Fibroblast of skin of left biceps (primary cell): Measurements from ENCODE around the gene TKTL1.
"Not testable (repeated sequence)": the region's sequence is repeated elsewhere in the genome, so short reads cannot be mapped to it uniquely, and the experiment has no call there.

Source experiments
- DNase-seq, 2 experiments: peaks; one replicate each; pipeline ENCODE4 v3.0.0-alpha.2; 2013; ENCODE audit warnings: low read depth in 2 of 2

TKTL1 gene

DNA sequence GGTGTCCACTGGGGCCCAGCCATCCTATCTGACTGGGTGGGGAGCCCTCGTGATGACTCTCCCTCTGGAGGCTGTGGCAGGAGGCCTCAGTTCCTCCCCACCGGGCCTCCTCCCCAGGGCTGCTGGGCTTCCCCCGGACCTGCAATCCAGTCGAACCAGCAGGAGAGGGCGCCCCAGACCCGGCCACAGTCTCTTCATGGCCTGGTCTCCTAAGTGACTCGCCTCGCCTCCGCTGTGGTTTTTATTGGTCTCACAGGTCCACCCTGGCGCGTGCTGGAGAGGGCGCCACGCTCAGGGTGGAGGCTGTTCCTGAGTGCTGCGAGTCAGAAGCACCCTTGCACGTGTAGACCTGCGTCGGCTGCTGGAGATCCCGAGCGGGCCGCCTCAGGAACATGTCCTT lies 48.0 kb downstream of the TKTL1 start:
- not testable (repeated sequence) for DNase-seq

DNA sequence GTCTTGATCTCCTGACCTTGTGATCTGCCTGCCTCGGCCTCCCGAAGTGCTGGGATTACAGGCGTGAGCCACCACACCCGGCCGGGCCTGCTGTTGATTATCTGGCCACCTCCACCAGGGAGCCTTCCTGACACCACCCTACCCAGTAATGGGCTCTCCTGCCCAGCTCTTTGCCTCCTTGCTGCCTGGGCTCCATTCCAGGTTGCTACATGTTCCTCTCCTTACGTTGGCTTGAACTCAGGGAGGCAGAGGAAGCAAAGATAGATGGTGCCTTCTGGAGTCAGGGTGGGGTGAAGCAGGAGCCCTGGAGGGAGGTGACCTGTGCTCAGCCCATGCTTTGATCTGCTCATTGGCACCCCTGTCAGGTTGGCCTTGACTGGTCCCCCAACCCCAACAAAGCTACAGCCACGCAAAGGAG lies 52.5 kb downstream of the TKTL1 start:
- DNase-seq: no peak

DNA sequence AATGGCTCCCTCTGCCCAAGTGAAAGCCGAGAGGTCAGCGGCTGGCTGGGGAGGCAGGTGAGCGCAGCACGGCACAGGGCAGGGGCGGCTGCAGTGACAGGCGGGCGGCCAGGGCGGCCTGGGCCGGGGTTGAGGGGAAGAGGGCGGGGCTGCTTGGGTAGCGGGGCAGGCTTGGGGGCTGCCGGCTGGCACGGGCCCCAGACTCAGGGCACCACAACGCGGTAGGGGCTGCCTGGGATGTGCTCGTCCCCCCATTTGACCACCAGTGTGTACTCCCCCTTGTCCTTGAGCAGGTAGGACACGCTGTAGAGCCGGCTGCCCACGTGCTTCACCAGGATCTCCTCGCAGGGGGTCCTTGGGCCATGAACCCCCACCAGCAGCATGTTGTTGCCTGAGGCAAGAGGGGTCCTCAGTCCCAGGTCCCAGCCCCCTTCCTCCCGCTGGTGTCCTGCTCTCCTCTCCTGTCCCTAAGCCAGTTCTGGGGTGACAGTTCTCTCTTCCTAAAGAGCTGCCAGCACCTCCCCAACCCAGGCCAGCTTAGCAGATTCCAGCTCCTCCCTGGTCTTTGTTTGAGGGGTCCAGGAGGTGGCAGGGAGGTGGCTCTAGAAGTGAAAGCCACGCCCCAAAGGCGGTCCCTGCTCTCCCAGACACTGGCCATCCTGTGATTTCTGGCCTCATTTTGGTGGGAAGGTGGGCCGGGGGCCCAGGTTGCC lies 53.2 kb downstream of the TKTL1 start:
- no peak for DNase-seq

DNA sequence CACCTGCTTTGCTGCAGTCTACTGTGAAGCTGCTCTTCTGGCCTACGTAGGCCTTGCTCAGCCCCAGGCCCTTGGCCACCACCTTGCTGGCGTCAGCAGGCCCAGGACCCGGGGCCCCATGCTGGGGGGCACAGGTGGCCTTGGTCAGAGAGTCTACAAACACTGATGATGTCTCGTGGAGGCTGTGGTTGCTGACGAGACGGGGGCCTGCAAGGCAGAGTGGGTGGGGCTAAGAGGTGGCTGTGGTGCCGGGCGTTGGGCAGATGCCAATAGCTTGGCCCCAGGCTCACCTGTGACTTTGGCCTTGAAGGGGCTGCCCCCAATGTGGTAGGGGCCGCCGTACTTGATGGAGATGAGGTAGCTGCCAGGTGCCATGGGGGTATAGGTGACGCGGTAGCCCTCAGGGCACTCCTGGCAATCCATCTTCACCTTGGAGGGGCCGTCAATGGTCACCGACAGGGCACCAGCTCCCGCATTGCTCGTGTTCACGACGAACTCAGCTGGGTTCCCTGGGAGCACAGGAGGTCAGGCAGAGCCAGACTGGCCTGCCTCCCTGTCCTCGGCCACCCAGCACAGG lies 53.9 kb downstream of the TKTL1 start:
- DNase-seq: no peak

DNA sequence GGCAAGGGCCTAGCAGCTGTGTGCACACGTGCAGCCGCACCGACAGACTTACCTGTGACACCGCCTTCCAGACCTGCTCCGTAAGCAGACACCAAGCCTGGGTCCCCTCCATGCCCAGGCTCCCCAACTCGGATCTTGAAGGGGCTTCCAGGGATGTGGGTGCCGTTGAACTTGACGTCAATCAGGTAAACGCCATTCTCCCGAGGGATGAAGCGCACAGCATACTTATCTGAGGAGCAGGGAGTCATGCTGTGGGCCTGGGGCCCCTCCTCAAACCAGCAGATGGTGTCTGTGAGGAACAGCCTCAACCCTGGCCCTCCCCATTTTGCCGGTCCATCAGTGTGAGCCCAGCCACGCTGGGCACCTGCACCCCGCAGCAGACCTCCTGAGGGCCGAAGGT lies 54.4 kb downstream of the TKTL1 start:
- no peak for DNase-seq

DNA sequence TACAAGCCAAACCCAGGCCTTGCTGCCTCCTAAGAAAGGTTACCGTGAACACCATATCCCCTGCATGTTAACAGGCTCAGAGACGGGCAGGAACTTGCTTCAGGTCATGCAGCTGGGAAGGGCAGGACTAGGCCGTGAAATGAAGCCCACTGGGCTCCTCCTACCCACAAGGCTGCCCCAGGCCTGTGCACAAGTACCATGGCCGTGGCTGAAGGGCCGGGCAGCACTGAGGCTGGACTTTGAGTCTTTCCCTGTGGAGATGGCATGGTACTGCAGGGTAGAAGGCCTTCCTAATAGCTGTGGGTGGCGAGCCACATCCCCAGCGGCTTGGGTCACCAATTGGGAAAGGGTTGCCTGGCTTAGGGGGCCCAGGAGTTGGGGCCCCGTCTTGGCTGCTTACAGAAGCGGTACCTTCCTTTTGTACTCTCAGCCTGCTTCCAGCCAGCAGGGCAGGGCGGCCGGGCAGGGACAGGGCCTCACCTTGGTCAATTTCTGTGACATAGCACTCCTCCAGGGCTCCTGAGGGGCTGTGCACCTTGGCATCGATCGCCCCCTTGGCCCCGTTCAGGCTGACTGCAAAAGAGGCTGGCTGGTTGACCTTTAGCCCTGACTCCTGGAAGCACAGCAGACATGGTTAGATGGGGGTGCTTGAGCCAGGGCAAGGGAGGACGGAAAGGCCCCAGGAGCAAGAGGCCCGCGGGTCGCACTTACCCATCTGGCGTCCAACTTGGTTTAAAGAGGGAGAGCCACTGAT lies 55.0 kb downstream of the TKTL1 start:
- DNase-seq: no peak

DNA sequence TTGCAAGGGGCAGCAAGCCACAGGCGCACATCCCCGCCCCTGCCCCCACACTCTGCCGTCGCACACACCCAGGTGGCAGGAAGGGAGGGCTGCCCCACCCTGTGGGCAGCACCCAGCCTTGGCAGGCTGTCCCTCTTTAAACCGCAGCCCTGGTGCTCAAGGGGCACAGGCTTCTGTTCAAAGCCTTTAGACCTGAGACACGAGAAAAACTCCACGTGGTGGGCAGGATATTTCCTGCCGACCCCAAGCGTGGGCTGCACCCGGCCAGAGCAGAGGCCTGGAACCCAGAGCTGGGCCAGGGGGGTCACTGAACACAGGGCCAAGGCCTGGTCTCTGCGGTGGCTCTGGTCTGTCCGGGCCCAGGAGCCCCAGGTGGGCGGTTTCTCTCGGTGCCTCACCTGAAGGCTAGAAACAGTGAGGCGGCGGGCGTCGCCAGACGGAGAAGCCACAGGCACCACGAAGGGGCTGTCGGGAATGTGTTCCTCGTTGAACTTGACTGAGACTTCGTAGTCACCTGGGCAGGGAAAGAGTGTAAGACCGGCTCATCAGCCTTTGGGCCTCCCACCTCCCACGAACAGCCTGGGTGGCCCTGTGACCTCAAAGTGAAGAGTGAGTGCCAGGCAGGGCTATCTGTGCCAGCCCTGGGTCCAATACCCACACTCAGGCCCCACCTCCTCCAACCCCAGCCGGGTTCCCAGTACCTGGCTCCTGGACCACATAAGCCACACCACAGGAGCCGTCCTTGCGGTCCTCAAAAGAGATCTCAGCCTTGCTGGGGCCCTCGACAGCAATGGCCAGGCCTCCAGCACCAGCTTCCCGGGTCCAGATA lies 55.8 kb downstream of the TKTL1 start:
- DNase-seq: no peak

DNA sequence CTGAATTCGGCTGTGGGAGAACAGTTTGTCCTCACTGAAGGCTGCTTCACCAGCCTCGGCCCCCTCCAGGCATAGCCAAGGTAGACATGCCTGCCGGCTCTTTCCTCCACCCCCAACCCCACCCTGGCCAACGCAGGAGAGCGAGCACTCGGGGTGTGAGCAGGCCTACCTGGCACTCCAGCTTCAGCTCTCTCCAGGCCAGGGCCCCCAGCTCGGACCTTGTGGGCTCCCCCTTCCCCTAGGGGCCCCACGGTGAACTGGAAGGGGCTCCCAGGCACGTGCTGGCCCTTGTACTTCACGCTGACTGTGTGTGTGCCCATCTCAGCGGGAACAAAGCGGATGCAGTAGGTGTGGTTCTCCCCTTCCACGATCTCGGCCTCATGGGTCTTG lies 56.4 kb downstream of the TKTL1 start:
- DNase-seq: no peak

DNA sequence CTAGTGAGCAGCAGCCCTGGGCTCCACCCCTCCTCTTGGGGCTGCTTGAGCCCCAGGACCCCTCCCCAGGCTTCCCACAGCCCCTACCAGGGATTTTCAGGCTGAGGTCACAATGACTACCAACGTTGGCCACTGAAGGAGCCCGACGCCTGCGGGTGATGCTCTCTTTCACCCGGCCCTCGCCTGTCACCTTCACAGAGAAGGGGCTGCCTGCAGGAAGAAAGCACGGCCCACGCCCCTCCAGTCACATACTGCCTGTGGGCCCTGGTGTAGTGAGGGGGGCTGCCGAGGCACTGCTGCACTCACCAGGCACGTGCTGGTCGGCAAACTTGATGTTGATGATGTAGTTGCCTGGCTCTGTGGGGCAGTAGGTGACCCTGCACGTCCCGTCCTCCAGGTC lies 56.9 kb downstream of the TKTL1 start:
- no peak for DNase-seq

DNA sequence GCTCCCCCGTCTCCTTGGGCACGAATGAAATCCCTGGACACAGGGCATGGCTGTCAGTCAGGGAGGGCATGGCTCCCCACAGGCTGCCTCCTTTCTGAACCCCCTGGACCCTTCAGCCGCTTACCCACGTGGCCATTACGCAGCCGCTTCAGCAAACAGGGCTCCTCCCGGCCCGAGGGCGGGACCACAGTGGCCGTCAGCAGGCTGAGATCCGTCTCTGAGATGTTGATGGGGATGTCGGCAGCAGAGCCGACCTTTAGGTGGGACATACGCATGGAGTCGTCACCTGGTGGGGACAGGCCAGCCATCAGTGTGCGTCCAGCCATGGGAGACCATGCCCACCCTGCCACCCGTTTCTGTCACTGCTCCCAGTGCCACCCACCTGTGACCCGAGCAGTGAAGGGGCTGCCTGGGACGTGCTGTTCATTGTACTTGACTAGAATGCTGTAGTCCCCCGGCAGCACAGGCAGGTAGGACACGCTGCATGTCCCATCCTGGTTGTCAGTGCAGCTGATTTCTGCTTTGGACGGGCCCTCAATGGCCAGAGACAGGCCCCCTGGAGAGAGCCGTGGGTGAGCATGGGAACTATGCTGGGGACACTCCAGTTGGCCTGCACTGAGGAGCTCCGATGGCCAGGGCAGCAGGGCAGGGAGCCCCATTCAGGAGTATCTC lies 57.7 kb downstream of the TKTL1 start:
- no peak for DNase-seq

DNA sequence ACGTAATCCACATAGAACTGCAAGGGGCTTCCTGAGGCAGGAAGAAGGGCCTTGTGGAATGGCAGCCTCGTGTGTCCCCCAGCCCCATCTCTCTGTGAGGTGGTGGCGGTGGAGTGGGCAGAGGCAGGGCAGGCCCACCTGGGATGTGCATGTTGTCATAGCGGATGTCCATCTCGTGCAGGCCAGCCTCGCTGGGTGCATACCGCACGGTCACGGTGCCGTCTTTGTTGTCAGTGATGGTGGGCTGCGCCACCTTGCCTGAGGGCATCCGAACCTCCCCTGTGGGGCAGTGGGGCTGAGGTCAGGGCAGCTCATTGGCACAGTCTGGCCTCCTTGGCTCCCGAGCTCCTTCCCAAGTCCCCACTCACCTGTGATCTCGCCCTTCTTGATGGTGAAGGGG lies 58.4 kb downstream of the TKTL1 start:
- no peak for DNase-seq

DNA sequence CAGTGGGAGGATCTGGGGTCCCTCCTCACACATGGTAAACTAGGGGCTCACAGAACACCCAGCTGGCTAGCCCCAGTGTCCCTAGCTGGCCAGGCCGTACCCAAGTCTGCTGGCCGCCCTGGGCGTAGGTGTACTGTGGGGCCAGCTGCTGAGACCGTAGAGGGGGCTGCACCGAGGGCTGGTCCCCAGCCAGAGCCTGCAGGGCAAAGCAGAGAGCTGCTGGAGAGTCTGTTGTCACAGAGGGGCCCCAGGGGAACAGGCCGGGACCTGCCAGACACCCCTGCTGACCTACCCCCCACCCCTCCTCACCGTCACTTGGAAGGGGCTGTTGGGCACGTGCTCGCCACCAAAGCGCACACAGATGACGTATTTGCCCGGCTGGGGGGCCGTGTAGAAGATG lies 58.9 kb downstream of the TKTL1 start:
- DNase-seq: no peak

DNA sequence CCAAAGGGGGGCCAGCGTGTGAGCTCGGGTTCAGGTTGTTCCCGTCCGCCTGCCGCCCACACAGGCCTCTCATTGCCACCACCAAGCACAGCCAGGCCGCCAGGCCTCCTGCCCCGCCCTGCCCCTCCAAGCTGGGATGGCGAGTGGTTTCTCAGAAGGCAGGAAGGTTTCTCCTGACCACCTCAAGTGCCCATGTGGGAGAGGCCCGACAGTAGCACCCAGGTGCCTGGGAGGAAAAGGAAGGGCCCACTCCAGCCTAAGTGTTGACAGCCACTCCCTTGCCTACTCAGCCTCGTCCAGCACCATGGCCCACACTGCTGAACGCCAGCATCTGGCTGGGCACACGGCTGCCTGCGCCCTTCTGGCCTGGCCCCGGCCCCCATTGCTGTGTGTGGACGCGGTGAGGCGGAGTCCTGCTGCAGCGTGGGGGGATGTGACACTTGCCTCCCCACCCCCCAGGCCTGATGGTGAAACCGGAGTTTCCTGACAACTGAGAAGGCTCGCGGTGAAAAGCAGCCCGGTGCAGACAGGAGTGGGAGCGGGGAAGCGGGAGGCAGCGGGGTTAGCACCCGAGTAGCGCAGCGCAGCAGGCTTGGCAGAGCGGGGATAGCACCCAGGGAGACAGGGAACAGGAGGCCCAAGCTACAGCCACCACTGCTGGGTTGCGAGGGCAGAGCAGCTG lies 59.6 kb downstream of the TKTL1 start:
- DNase-seq: no peak

DNA sequence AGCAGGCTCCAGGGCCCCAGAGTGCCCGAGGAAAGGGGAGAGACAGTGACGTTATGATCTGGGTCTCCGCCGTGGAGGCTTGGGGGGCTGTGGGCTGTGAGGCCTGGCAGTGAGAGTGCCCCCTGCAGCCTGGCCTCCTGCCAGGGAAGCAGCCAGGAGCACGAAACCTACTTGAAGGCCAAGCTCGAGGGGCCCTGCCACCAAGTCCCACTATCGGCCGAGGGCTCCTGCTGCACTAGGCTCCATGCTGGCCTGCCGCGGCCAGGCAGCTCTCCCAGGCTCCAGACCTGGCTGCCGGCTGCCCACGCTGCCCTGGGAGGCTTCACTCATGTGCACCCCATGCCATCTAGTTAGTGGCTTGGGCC lies 60.2 kb downstream of the TKTL1 start:
- DNase-seq: no peak

DNA sequence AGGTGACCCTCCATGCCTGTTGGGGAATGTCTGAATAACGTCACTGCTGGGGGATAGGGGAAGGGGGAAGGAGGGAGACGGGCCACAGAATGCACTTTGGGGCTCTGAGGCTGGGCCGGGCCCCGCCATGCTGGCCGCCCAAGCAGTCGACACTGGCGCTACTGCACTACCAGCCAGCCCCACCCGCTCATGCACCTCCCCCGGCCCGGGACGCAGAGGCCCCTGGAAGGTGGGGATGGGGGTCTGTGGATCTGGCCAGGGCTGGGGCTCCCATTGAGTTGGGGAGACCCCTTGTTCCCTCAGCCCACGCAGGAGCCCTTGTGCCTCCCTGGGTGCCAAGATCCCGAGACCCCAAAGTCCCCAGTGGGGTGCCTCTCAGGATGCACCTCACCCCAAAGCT lies 61.0 kb downstream of the TKTL1 start:
- DNase-seq: no peak

DNA sequence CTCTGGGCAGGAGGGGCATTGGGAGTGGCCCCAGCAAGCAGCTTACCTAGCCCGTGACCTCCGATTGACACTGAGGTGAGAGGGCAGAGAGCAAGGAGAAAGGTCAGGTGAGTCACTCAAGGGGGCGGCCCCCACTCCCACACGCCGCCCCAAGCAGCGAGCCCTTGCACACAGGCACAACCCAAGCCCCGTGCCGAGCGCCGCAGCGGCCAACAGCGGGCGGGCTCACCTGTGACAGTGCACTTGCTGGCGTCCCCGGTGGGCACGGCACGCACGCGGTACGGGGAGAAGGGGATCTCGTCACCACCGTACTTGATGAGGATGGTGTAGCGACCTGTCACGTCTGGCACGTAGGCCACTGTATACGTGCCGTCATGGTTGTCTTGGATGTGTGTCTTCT lies 61.6 kb downstream of the TKTL1 start:
- no peak for DNase-seq

DNA sequence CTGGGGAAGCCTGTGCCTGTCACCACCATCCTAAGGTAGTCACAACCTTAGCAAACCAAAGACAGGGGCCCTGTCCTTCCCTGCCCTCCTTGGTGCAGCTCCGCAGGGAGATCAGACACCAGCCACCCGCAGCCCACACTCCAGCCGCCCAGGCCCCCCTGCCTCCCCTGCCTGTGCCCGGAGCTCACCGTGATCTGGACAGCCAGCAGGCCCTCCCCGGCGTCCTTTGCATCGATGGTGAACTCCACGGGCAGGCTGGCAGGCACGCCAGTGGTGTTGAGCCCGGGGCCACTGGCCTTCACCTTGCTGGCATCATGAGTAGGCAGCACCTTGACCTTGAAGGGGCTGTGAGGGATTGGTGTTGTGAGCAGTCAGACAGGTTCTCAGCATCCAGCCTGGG lies 62.4 kb downstream of the TKTL1 start:
- no peak for DNase-seq

DNA sequence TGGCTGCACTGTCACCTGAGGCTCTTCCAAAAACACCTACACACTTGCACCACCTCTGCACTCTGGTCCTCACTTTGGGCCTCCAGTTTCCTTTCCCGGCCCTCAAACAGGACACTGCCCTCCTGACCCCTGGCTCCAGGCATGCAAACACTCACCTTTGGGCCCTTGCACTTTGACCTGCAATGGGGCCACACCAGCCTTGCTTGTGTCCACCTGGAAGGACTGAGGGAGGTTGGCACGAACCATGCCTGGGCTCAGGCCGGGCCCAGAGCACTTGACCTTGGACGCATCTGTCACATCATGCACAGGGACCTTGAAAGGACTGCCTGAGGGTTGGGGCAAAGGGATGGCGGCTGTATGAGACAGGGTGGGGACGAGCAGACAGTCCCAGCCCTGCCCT lies 63.2 kb downstream of the TKTL1 start:
- DNase-seq: no peak

DNA sequence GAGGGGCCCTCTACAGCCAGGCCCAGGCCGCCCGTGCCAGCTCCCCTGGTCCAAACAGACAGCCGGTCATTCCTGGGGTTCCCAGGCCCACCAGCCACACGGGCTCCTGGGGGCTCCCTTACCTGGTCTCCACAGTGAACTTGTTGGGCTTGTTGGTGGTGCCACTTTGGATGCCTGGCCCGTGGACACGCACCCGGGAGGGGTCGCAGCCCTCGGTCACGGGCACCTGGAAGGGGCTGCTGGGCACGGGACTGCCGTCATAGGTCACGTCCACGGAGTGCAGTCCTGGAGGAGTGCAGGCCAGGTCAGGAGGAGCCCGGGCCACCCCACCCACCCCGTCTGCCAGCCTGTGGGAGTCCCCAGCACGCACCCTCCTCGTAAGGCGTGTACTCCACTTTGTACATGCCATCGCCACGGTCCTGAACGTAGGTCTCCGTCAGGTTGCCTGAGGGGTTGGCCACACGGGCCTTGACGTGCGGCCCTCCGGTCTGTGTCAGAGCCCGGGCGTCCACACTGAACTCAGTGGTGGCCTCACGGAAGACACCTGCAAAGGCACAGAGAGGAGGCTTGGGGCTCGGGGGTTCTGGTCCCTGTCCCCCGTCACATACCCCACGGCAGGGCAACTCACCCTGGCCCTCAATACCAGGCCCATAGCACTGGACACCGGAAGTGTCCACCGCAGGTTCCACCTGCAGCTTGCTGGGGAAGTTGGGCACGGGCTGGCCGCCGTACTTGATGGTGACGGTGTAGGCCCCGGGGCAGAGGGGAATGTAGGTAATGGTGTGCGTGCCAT lies 64.0 kb downstream of the TKTL1 start:
- no peak for DNase-seq

DNA sequence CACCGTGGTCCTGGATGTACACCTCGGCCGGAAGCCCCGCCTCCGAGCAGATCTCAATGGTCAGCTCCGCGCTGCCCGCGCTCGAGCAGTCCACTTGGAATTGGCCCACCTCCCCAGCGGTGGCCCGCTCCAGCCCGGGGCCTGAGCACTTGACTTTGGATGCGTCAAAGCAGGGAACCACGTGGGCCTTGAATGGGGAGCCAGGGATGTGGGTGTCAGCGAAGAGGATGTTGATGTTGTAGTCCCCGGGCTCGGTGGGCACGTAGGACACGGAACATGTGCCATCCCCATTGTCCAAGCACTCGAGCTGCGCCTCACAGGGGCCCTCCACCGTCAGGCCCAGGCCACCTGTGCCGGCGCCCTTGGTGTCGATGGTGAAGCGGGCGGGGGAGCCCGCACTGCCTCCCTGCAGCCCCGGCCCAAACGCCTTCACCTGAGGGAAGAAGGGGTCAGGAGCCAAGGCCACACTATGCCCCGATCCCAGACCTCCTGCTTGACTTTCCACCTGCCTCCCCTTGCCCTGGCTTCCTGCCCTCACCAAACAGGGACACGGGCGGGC lies 64.6 kb downstream of the TKTL1 start:
- DNase-seq: no peak
